Gastroesophageal sphincter (tissue), 3 donors: ENCODE results near the gene RGS7BP.

Experiments
- POLR2AphosphoS5 ChIP-seq: sonication (generic); formaldehyde crosslinking; IDR thresholded peaks from one replicate; pipeline ENCODE4 v1.6.1; 2017; ENCODE audit warnings: antibody characterized with exemption
- TF ChIP-seq, protein P1 (sequence below), 4 experiments: fragments of 200-600 bp in 2 of 4; fragments of 450-650 bp in 2 of 4; sonication (generic) in 1 of 4; IDR thresholded peaks; one replicate each; pipeline ENCODE4 v1.5.1; 2017 to 2019; ENCODE audit warnings: antibody characterized with exemption in 4 of 4, mild to moderate bottlenecking in 2 of 4, moderate library complexity in 2 of 4

DNA sequence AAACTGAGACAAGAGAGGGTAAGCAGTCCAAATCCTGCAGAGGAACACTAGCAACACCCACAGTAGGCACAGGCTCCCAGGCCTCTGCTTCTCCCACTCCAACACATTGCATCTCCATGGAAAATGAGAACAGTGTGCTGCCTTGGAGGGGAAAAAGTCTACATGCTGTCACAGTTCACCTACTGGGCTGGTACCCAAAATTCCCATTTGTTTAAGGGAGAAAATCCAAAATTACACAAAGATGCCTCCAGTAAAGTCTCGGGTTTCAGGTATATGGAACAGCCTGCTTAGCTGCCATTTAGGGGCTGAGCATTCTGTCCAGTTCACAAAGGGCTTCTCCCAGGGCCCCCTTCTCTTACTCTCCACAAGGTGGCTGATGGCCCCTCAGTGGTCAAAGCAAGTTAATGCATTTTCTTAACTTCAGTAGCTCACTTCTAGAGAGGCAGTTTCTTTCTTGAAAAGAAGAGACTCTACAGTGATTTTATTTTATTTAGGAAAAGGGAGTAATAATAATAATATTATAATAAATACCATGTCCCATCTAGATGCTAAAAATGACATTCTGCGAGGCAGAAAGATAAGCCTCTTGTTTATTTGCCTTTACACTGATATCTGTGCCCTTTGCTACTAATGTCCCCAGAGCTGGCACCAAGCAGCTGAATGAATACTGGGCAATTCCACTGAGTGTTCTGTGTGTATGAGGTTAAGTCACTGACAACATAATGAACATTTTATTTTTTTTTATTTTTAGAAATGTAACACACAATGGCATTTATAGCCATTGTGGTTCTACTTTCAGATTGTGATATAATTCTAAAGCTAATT lies 89.4 kb downstream of the RGS7BP start:
- TF ChIP-seq, protein P1, sequence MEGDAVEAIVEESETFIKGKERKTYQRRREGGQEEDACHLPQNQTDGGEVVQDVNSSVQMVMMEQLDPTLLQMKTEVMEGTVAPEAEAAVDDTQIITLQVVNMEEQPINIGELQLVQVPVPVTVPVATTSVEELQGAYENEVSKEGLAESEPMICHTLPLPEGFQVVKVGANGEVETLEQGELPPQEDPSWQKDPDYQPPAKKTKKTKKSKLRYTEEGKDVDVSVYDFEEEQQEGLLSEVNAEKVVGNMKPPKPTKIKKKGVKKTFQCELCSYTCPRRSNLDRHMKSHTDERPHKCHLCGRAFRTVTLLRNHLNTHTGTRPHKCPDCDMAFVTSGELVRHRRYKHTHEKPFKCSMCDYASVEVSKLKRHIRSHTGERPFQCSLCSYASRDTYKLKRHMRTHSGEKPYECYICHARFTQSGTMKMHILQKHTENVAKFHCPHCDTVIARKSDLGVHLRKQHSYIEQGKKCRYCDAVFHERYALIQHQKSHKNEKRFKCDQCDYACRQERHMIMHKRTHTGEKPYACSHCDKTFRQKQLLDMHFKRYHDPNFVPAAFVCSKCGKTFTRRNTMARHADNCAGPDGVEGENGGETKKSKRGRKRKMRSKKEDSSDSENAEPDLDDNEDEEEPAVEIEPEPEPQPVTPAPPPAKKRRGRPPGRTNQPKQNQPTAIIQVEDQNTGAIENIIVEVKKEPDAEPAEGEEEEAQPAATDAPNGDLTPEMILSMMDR (IDR thresholded peaks at IDR 0.05), result peak in 3 of 4 experiments; percentile 21 to 34 (median 30)
- no peak for TF ChIP-seq POLR2AphosphoS5
